ENCODE measurements around the gene GSTT2B. TPM values are rescaled to one million over a fixed set of nuclear protein-coding genes. Genes with fewer than 3 reads are reported as not detected.

The GSTT2B gene
- total and polyA plus RNA-seq, 2 donors (not counting 1 experiment from before 2014, with no cell fraction given): not detected

DNA sequence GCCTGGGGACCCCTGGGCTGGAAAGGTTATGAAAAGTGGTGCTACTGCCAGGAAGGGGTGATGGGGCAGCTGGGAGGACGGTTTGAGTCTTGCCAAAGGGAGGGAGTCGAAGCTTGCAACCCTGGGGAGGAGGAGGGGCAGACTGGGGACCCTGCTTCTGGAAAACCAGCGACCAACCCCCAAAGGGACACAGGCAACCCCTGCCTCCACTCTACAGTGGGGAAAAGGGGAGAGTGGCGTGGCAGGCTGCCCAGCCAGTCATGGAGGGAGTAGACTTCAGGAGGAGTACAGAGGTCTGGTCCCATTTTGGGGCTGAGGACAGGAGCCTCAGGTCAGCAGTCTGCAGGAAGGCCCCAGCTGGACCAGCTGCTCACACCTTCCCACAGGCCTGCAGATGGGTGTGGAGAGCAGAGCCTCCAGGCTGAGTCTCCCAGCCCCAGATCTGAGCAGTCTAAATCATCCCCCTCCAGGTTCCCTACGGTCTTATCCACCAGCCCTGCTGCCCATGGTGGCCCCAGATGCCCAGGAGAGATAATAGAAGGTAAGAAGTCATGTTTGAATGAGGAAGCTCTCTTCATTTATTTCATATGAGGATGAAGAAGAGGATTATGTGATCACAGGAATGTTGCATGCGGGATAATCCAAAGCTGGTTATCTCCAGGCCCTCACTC, 10.0 kb upstream of the GSTT2B start:
- Histone ChIP-seq H3K27ac (ENCODE audit: low read length in 2 of 2) (no peak overlapping the region), H3K36me3 (replicated peaks in 1 of 2; ENCODE audit: control extremely low read depth in 1 of 2, control insufficient read depth in 1 of 2, extremely low read depth in 1 of 2, insufficient read depth in 2 of 2, low read length in 1 of 2) (peaks cover 2 to 20% of the 10 kb centered on the region in 2 experiments), H3K9me3 (ENCODE audit: control extremely low read depth in 1 of 3, control insufficient read depth in 2 of 3, insufficient read depth in 1 of 3, low read length in 2 of 3) (no peaks in the 10 kb centered on the region), H4K20me1 (ENCODE audit: control insufficient read depth, insufficient read depth, low read length, poor library complexity, severe bottlenecking) (peaks cover 14% of the 10 kb centered on the region), H3K4me1 (ENCODE audit: control insufficient read depth in 2 of 2, insufficient read depth in 2 of 2, low read length in 2 of 2) (no peaks in the 10 kb centered on the region), H3K27me3 (replicated peaks in 1 of 4; ENCODE audit: control extremely low read depth in 1 of 4, control insufficient read depth in 3 of 4, insufficient read depth in 4 of 4, low read length in 3 of 4) (no peaks in the 10 kb centered on the region), H2AFZ (ENCODE audit: insufficient read depth, low read depth, low read length, poor library complexity, severe bottlenecking) (no peak overlapping the region), H3K79me2 (ENCODE audit: control insufficient read depth, insufficient read depth, low read length) (peaks cover 29% of the 10 kb centered on the region), H3K4me2 (replicated peaks; ENCODE audit: low read depth, low read length, poor library complexity, severe bottlenecking) (no peak overlapping the region), H3K4me3 (ENCODE audit: control extremely low read depth in 1 of 5, extremely low read depth in 1 of 5, insufficient read depth in 1 of 5, low read depth in 2 of 5, low read length in 4 of 5) (no peak overlapping the region), H3K9ac (ENCODE audit: low read length) (no peak overlapping the region)
- POLR2A ChIA-PET: no interaction called here
- CTCF ChIA-PET: no interaction called here
- Mint-ChIP-seq H3K27ac (no peak overlapping the region), H3K4me1 (peaks cover 19% of the 10 kb centered on the region), H3K4me3 (no peak overlapping the region), H3K9me3 (ENCODE audit: insufficient read depth) (no peaks in the 10 kb centered on the region), H3K27me3 (no peaks in the 10 kb centered on the region)
- WGBS (ENCODE audit: insufficient coverage): 83% methylated on average over 2 of the region's 6 CpGs
- DNase-seq (peak; percentile 3), ATAC-seq (ENCODE audit: low read depth) (no peak)
- intact Hi-C loops (cut with micrococcal nuclease): no loop called here
- TF ChIP-seq, protein P1, sequence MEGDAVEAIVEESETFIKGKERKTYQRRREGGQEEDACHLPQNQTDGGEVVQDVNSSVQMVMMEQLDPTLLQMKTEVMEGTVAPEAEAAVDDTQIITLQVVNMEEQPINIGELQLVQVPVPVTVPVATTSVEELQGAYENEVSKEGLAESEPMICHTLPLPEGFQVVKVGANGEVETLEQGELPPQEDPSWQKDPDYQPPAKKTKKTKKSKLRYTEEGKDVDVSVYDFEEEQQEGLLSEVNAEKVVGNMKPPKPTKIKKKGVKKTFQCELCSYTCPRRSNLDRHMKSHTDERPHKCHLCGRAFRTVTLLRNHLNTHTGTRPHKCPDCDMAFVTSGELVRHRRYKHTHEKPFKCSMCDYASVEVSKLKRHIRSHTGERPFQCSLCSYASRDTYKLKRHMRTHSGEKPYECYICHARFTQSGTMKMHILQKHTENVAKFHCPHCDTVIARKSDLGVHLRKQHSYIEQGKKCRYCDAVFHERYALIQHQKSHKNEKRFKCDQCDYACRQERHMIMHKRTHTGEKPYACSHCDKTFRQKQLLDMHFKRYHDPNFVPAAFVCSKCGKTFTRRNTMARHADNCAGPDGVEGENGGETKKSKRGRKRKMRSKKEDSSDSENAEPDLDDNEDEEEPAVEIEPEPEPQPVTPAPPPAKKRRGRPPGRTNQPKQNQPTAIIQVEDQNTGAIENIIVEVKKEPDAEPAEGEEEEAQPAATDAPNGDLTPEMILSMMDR (IDR thresholded peaks at IDR 0.05): no peak
- TF ChIP-seq EZH2 (IDR thresholded peaks at IDR 0.05; ENCODE audit: borderline replicate concordance, insufficient read depth, low read depth, low read length, poor library complexity, severe bottlenecking): no peak

GRCh38 chr22:23970201-23970641, 9.2 kb upstream of the GSTT2B start:
- Histone ChIP-seq H3K27me3 (replicated peaks in 1 of 4; ENCODE audit: control extremely low read depth in 1 of 4, control insufficient read depth in 3 of 4, insufficient read depth in 4 of 4, low read length in 3 of 4) (no peaks in the 10 kb centered on the region), H4K20me1 (ENCODE audit: control insufficient read depth, insufficient read depth, low read length, poor library complexity, severe bottlenecking) (peaks cover 14% of the 10 kb centered on the region), H3K4me2 (replicated peaks; ENCODE audit: low read depth, low read length, poor library complexity, severe bottlenecking) (no peak overlapping the region), H3K4me1 (ENCODE audit: control insufficient read depth in 2 of 2, insufficient read depth in 2 of 2, low read length in 2 of 2) (no peaks in the 10 kb centered on the region), H3K9me3 (ENCODE audit: control extremely low read depth in 1 of 3, control insufficient read depth in 2 of 3, insufficient read depth in 1 of 3, low read length in 2 of 3) (no peaks in the 10 kb centered on the region), H3K36me3 (replicated peaks in 1 of 2; ENCODE audit: control extremely low read depth in 1 of 2, control insufficient read depth in 1 of 2, extremely low read depth in 1 of 2, insufficient read depth in 2 of 2, low read length in 1 of 2) (peaks cover 2 to 20% of the 10 kb centered on the region in 2 experiments), H3K27ac (ENCODE audit: low read length in 2 of 2) (no peak overlapping the region), H3K4me3 (ENCODE audit: control extremely low read depth in 1 of 5, extremely low read depth in 1 of 5, insufficient read depth in 1 of 5, low read depth in 2 of 5, low read length in 4 of 5) (no peak overlapping the region), H2AFZ (ENCODE audit: insufficient read depth, low read depth, low read length, poor library complexity, severe bottlenecking) (no peak overlapping the region), H3K79me2 (ENCODE audit: control insufficient read depth, insufficient read depth, low read length) (peaks cover 29% of the 10 kb centered on the region), H3K9ac (ENCODE audit: low read length) (no peak overlapping the region)
- ATAC-seq (ENCODE audit: low read depth) (no peak), DNase-seq (no peak)
- Mint-ChIP-seq H3K27ac (peak overlapping the region; percentile 4), H3K27me3 (no peaks in the 10 kb centered on the region), H3K4me3 (peak overlapping the region; percentile 6), H3K9me3 (ENCODE audit: insufficient read depth) (no peaks in the 10 kb centered on the region), H3K4me1 (peaks cover 19% of the 10 kb centered on the region)
- CTCF ChIA-PET: no interaction called here
- 93% methylated on average over 5 of the region's 5 CpGs for WGBS (ENCODE audit: insufficient coverage)
- intact Hi-C loops (cut with micrococcal nuclease): no loop called here
- no peak for TF ChIP-seq EZH2 (IDR thresholded peaks at IDR 0.05; ENCODE audit: borderline replicate concordance, insufficient read depth, low read depth, low read length, poor library complexity, severe bottlenecking)
- TF ChIP-seq, protein P1 (IDR thresholded peaks at IDR 0.05): no peak
- POLR2A ChIA-PET: no interaction called here

Measured in B cell (primary cell).